ENCODE measurements around the gene SOX6.
"Not testable (repeated sequence)": the region's sequence is repeated elsewhere in the genome, so short reads cannot be mapped to it uniquely, and the experiment has no call there.

GRCh38 chr11:16029151-16029550 lies 327.2 kb downstream of the SOX6 start:
- TF ChIP-seq CTCF (IDR thresholded peaks at IDR 0.05; ENCODE audit: low read length); EZH2 (IDR thresholded peaks at IDR 0.05; ENCODE audit: borderline replicate concordance, low read length): not testable (repeated sequence)
